Islet precursor cell (in vitro differentiated cells): ENCODE data around the gene HRH3.

Experiments
- DNase-seq: peaks from one replicate; pipeline ENCODE4 v3.0.0-alpha.2; 2018

The HRH3 gene

GRCh38 chr20:62174870-62175624 is 45.0 kb downstream of the HRH3 start:
- DNase-seq: no peak

GRCh38 chr20:62174021-62174804 is 45.9 kb downstream of the HRH3 start:
- DNase-seq: no peak

GRCh38 chr20:62172666-62173065 is 47.4 kb downstream of the HRH3 start:
- no peak for DNase-seq

DNA sequence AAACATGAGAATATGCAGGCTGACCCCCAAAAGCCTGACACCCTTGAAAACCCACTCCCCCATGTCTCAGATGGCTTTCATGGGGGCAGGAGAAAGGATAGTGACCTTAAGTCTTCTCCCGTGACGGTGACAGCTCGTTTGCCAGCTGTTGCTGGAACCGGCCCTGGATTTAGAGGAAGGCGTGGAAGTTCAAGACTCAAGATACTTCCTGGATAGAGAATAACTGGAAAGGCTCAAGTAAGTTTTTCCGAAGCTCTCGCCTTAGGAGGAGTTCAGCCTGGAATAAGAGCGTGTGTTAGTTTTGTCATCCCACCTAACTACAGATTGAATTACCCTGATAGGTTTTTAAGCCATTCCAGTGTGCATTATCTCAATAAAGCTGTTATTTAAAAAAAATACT is 48.8 kb downstream of the HRH3 start:
- DNase-seq: no peak

- DNase-seq: no peak
Observed at GRCh38 chr20:62170536-62170935, 49.5 kb downstream of the HRH3 start.

GRCh38 chr20:62168890-62169435 is 51.1 kb downstream of the HRH3 start:
- DNase-seq: no peak

DNA sequence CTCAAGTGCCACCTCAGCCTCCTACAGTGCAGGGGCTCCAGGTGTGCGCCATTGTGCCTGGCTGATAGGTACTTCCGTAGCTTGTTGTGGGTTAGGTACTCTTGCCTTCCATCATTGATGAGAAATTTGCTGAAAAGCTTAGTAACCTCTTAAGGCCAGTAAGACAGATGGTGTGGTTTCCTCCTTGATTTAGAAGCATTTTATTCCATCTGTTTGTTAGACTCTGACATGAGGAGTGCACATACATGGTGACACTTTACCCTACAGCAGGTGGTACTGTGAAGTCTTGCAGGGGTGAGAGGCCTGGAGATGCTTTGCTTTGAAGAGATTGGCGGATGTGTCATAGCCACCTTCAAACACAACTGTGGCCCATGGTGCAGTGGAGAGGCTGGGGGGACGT is 52.0 kb downstream of the HRH3 start:
- DNase-seq: no peak

DNA sequence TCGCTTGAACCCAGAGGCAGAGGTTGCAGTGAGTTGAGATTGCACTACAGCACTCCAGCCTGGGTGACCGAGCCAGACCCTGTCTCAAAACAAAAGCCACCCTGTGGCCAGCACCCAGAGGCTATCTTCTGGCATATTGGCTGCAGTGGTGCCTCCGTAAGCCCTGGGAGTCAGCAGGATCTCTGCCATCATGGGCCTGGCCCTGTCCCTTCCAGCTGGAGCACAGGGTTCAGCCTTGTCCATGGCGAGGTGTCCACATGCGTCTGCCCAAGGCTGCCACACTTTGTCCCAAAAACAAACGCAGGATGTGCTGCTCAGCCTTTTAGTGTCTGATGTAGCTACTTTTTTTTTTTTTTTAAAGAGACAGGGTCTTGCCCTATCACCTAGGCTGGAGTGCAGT is 52.6 kb downstream of the HRH3 start:
- DNase-seq: no peak

DNA sequence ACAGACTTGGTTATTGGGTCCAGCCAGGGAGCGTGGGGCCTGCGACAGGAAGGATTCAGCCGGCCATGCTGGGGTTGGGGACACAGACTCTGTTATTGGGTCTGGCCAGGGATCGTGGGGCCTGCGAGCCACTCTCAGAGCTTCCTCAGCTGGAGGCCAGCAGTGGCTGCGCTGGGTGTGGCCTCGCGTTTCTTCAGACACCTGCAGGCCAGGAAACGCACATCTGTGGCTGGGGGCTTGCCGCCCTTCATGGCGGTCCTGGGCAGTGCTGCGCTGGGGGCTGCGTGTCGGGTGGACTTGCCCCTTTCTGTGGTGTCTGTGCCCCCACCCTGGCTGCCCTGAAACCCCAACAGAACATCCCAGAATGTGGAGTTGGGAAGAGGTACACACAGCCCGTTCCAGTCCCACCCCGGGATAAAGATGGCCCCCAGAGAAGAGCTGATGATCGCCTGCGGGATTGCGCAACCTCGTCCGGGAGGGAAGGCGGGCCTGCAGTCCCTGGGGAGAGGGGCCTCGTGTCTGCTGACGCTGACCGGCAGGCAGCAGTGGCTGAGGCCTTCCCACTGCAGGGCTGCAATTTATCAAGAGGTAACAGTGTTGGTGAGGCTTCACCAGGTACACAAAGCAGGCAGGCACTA is 54.2 kb downstream of the HRH3 start:
- no peak for DNase-seq
